Lower lobe of right lung (tissue), 2 donors: ENCODE measurements around the gene CBR4. TPM values are rescaled to one million over a fixed set of nuclear protein-coding genes. Genes with fewer than 3 reads are reported as not detected.

Experiments
- ATAC-seq, 2 donors: fragments of 200-7000 bp; cut with Tn5 transposase; one replicate each; pipeline ENCODE4 v1.9.1; 2020 to 2022; ENCODE audit warnings: mild to moderate bottlenecking in 2 of 2, moderate library complexity in 2 of 2
- DNase-seq: peaks from one replicate; pipeline ENCODE4 v3.0.0-alpha.2; 2020
- H3K27ac ChIP-seq: fragments of 200-600 bp; one replicate; pipeline ENCODE4 v1.8.0; 2022
- H3K27me3 ChIP-seq: fragments of 200-600 bp; one replicate; pipeline ENCODE4 v1.8.0; 2022; ENCODE audit warnings: low read depth
- H3K36me3 ChIP-seq: fragments of 200-600 bp; one replicate; pipeline ENCODE4 v1.8.0; 2022; ENCODE audit warnings: mild to moderate bottlenecking
- H3K4me1 ChIP-seq: fragments of 200-600 bp; one replicate; pipeline ENCODE4 v1.8.0; 2022
- H3K4me3 ChIP-seq: fragments of 200-600 bp; one replicate; pipeline ENCODE4 v1.8.0; 2022; ENCODE audit warnings: mild to moderate bottlenecking
- H3K9me3 ChIP-seq: fragments of 200-600 bp; one replicate; pipeline ENCODE4 v1.8.0; 2022
- intact Hi-C: fragments of 100-400 bp; cut with DNase I; formaldehyde crosslinking; loops from one replicate; pipeline ENCODE4 v1.11.0; 2022
- total RNA-seq: library from RNA; stranded (reverse); fragmentation: NEBNext Ultra II Directional; extraction: Animal tissue kit (Norgen Biotek cat#: 25700); gene quantifications from one replicate; pipeline ENCODE4 v1.2.1, GENCODE V29; 2021
- TF ChIP-seq, protein P1 (sequence below): fragments of 200-600 bp; IDR thresholded peaks from one replicate; pipeline ENCODE4 v1.8.0; 2022; ENCODE audit warnings: antibody characterized with exemption, mild to moderate bottlenecking
- donor health status: DM: no; HTN: yes; CAD: no; lungs with severe emphysema.

Gene CBR4
- total RNA-seq, 1 donor from 2014 or later, result 17.3 TPM

DNA sequence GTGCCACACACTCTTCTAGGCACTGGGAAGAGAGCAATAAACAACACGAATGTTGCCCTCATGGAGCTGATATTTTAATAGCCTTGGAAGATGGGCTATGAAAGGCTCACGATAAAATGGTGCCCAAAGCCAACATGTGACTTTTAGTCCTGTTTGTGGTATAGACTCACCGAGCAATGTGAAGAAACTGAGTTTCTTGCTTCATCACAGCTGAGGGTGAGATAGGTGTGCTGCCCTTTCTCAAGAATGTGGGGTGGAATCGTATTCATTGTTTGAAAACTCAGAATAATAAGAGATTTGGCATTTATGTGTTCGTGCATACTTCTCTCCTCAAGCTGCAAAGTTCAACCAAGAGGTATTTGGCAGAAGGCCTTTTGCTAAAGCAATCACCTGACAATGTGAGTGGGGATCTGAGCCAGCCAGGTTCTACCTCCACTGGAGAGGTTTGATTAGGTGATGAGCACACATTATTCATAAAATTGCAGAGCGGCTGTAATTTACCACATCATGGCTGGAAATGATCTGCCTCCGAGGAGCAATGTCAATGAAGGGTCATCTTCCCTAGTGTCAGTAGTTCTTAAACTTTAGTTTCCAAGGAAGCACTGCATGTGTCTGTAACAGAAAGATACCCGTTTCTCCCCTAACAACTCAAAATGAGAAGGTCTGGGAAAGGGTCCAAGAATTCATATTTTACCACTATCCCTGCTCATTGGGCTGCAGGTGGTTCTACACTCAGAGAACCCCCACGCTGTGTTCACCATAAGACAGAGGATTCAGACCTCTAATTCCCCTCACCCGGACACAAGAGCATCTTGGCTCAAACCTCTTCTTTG is 41.9 kb upstream of the CBR4 start:
- no peaks in the 10 kb centered on the region for H3K27me3 ChIP-seq
- no peak overlapping the region for H3K27ac ChIP-seq
- no peak for DNase-seq
- ATAC-seq, result peak in 1 of 2 donors; percentile 59
- H3K4me3 ChIP-seq, result no peak overlapping the region
- no peaks in the 10 kb centered on the region for H3K36me3 ChIP-seq
- peaks cover 9% of the 10 kb centered on the region for H3K4me1 ChIP-seq
- TF ChIP-seq, protein P1, sequence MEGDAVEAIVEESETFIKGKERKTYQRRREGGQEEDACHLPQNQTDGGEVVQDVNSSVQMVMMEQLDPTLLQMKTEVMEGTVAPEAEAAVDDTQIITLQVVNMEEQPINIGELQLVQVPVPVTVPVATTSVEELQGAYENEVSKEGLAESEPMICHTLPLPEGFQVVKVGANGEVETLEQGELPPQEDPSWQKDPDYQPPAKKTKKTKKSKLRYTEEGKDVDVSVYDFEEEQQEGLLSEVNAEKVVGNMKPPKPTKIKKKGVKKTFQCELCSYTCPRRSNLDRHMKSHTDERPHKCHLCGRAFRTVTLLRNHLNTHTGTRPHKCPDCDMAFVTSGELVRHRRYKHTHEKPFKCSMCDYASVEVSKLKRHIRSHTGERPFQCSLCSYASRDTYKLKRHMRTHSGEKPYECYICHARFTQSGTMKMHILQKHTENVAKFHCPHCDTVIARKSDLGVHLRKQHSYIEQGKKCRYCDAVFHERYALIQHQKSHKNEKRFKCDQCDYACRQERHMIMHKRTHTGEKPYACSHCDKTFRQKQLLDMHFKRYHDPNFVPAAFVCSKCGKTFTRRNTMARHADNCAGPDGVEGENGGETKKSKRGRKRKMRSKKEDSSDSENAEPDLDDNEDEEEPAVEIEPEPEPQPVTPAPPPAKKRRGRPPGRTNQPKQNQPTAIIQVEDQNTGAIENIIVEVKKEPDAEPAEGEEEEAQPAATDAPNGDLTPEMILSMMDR, result no peak
- H3K9me3 ChIP-seq, result no peaks in the 10 kb centered on the region
- intact Hi-C loops, result no loop called here

DNA sequence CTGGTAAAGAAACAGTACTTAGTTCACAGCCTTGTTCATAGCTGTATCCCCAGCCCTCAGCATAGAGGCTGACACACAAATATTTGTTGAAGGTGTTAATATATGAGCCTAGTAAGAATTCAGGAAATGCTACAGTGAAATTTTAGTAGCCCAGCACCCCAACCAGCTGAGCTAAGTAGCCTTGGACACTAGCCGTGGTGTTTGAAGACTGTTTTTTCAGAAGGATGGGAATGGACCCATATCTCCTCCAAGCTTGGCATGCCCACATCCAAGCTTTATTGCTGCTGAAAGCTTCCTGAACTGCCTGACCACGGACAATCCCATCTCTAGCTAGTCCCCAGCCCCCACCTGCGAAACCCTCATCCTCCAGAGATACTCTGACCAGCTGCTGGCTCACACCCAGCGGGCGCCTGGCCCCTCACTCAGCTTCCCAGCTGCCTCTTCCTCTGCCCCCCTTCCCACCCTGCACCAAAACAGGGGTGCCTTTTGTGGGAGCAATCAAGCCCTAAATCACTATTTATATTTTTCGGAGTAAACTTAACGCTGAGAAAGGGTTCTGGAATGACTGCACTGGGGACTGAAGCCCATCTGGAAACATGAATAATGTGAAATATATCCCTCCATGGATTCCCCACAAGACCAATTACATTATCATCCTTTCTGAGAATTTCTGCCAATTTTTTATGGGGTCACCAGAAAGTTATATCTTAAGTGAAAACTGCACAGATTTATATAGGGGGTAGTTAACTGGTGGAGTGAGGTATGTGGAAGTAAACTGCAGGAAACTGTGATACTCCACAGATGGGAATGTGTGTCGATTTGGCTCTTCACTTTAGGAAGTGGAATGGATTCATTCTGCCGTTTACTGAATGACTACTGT is 41.1 kb upstream of the CBR4 start:
- Histone ChIP-seq H3K9me3 (no peaks in the 10 kb centered on the region), H3K27me3 (no peaks in the 10 kb centered on the region), H3K4me3 (no peak overlapping the region), H3K36me3 (no peaks in the 10 kb centered on the region), H3K27ac (peak overlapping the region; percentile 57), H3K4me1 (peaks cover 9% of the 10 kb centered on the region)
- no peak for ATAC-seq
- DNase-seq, result no peak
- intact Hi-C loops, result no loop called here
- TF ChIP-seq, protein P1, result no peak

DNA sequence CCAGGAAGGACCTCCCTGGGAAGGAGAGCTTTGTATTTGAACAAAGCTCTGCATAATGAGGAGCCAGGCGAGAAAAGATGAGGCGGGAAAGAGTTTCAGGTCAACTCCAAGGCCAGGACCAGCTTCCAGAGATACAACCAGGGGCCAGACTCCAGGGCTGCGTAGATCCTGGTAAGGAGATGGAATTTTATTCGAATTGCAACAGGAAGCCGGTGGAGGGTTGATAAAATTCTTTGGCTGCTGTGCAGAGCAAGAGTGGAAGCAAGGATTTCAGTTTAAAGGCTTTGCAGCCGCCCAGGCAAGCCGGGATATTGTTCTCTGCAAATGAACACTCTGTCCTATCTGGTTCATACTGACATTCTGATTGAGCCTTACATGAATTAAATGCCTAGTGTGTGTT is 40.2 kb upstream of the CBR4 start:
- Histone ChIP-seq H3K36me3 (no peaks in the 10 kb centered on the region), H3K27ac (peak overlapping the region; percentile 57), H3K9me3 (no peaks in the 10 kb centered on the region), H3K27me3 (no peaks in the 10 kb centered on the region), H3K4me1 (peaks cover 9% of the 10 kb centered on the region), H3K4me3 (no peak overlapping the region)
- intact Hi-C loops, result no loop called here
- peak in 1 of 2 donors; percentile 18 for ATAC-seq
- TF ChIP-seq, protein P1, result no peak
- DNase-seq, result no peak

DNA sequence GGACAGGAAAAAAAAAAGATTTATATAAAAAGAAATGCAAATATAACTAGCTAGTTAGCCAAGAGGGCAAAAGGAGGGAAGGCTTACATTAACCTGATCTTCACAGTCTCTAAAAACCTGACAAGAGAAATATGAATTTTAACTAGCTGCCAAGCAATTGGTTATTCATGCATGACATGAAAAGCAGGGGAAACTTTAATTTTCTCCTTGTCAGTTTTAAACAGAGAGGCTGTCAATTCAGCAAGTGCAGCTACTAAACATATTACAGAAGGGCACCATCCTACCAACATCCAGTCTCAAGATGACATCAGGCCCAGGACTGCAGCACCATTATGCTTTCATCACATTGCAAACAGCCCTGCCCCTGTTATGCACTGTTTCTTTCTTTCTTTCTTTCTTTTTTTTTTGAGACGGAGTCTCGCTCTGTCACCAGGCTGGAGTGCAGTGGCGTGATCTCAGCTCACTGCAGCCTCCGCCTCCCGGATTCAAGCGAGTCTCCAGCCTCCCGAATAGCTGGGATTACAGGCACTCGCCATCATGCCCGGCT is 38.9 kb upstream of the CBR4 start:
- Histone ChIP-seq H3K36me3 (no peaks in the 10 kb centered on the region), H3K4me3 (no peak overlapping the region), H3K4me1 (peaks cover 9% of the 10 kb centered on the region), H3K27ac (no peak overlapping the region), H3K9me3 (no peaks in the 10 kb centered on the region), H3K27me3 (no peaks in the 10 kb centered on the region)
- ATAC-seq, result no peak
- intact Hi-C loops, result no loop called here
- TF ChIP-seq, protein P1, result no peak
- no peak for DNase-seq

DNA sequence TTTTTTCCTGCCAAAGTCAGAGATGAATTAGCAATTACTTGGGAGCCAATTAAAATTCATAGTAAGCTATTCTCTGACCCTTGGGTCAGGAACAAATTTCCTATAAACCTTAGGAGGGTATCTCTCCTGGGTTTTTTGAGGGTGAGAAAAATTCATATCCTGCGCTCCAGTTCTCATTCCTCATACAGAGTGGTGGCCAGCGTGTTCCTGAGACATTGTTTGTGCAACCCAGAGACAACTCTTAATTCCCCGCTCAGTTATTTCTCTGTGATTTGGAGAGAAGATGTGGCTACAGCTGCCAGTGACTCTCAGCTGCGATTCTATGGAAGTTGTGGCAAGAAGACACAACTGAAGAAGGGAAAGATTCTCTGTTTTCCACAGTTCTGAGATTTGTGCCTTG is 37.9 kb upstream of the CBR4 start:
- intact Hi-C loops, result no loop called here
- peaks cover 9% of the 10 kb centered on the region for H3K4me1 ChIP-seq
- H3K9me3 ChIP-seq, result no peaks in the 10 kb centered on the region
- H3K27me3 ChIP-seq, result no peaks in the 10 kb centered on the region
- no peak overlapping the region for H3K27ac ChIP-seq
- DNase-seq, result no peak
- no peak for ATAC-seq
- H3K4me3 ChIP-seq, result no peak overlapping the region
- TF ChIP-seq, protein P1, result no peak
- H3K36me3 ChIP-seq, result no peaks in the 10 kb centered on the region
